GM04504 (cell line): ENCODE data around the gene MTSS2.

Experiments
- DNase-seq: peaks from one replicate; pipeline ENCODE4 v3.0.0-alpha.2; 2012; ENCODE audit warnings: low read depth

The MTSS2 gene

DNA sequence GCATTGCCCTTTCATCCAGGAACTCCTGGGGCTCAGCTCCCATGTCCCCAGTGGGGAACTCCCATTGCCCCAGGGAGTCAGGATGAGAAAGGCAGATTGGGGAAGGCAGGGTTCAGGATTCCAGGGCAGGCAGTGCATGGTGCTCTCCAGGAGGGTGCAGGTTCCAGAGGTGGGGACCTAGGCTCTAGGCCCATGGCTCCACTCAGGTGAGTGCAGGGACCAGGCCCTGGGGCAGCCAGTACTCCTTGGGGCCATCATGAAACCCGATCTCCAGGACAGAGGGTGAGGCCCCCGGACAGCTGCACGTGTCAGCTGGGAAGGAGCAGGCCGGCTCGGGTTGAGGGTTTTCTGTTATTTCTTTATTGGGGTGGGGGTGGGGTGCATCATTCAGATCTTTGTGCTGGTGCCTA is 1.3 kb upstream of the MTSS2 start:
- no peak for DNase-seq

DNA sequence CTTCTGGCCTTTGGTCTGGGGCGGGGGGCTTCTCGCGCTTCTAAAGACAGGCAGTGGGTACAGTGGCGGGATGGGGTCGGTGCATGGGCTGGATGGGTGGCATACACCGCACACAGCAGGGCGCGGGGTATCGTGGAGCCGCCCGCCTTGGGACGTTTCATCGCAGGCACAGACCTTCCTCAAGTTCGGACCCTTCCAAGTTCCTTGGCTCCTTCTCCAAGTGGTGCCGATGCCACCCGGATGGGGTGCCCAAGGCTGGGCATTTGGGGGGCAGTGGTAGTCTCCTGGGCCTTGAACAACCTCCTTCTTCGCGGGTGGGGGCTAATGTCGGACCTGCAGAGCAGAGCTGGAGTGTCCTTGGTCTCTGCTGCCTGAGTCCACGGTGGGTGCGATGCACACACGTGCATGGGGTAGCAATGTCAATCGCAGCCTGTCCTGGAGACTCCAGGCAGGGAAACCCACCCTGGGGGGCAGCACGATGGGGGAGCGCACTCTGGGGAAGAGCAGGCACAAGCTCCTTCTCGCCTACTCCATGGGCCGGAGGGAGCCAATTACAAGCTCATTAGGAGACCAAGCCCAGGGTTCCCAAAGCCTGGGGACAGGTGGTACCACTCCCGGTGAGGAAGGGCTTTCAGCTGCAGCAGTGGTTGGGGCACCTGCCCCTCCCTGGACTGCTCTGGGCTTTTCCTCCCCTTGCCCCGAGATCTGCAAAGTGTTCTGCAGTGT is 686 bp upstream of the MTSS2 start:
- DNase-seq = no peak

DNA sequence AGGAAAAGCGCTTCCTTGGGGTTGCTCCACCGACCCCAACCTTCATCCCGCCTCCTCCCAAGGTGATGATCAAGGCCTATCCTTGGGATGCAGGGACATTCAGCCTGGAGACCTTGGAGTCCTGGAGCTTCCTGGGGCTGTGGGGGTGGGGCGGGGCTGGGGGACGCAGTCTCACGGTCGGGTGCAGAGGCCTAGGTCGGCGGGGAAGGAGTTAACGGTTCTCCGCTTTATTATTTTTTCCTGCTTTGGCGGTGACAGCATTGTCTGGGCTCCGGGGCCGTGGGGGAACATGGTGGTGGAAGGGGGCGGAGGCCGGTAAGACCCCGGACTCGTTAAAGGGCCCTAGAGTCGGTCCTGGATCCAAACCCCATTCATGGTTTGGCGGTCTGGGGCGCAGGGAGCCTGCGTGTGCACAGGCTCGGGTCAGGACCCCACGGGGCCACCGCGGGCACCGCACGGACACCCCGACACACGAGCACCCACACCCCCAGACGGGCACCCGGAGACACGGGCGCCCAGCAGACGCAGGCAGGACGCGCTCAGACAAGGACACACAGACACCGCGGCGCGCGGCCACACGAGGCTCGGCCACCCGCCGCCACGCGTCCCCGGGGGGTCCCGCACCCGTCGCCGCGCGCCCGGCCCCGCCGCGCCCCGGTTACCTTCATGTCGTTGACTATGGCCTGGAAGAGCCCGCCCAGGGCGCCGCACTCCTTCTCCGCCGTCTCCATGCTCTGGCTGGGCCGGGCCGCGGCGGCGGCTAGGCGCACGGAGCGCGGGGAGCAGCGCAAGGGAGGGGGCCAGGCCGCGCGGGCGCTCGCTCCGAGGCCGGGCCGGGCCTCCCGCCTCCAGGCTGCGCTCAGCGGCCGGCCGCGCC is 554 bp downstream of the MTSS2 start:
- DNase-seq = no peak

DNA sequence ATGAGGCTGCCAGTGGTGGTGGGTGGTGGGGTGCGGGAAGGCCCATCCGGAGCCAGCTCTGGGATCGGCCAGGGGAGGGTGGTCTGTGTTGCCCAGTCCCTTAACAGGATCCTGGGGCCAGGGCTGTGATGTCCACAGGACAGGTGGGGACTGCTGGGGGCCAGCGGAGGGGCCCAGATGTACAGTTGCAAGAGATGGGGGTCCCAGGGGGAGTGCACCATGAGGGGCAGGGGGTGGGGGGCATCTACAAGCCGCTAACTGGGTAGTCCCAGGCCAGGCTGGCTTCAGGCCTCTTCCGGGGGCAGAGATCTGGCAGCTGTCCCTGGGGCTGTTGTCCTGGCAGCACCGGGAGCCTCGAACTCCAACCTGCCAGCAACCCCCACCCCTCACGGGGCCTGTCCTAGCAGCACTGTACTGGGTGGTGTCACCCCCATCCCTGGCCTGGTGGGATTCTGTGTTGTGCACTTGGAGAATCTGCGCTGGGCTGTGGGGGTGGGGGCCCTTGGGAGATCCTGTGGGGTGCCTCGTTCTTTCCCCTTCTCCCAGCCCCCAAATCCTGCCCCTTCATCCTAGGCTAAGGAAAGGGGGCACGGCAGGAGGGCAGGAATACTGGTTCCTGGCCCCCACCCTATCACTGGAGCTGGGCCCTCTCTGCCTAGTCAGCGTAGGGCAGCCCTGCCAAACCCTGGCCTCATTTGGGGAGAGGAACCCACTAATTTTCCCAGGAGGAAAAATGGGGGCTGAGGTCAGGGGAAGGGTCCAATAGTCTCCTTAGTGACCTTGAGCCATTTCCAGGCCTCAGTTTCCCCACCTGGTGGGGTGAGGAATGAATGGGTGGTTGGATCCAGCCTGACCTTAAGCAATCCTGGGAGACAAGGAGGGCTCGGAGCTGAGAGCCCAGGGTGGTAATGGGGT is 1.4 kb downstream of the MTSS2 start:
- DNase-seq = no peak

DNA sequence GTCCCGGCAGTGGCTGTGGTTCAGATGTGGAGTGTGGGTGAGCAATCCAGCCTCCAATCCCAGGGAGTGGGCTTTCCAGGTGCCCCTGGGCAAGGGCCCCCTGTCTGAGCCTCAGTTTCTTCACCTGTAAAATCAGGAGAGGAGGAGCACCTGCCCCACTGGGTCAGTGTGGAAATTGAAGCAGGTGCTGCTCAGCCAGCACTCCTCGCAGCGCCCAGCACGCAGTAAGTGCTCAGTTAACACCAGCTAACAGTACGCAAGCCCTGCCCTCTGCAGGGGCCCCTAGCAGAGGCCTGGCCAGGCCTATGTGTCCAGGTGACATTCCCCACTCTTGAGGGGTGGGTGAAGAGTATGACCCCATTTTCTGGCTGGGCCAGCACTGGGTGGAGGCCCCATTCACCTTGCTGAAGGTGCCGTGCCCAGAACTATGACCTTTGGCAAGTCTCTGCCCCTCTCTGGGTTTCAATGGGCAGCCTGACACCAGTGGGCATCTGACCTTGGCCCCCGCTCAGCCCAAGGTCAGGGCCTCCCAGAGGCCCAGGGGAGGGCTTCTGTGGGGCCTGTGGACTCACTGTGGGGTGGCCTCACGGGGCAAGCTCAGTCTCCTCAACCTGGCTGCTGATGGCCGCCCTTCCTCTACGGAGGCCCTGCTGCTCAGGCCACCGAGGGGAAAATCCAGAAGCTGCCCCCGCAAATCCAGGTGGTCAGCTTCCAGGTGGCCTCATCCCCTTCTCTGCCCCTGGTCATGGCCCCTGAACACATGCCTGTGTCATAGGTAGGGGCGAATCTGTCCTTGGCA is 2.5 kb downstream of the MTSS2 start:
- DNase-seq = no peak

DNA sequence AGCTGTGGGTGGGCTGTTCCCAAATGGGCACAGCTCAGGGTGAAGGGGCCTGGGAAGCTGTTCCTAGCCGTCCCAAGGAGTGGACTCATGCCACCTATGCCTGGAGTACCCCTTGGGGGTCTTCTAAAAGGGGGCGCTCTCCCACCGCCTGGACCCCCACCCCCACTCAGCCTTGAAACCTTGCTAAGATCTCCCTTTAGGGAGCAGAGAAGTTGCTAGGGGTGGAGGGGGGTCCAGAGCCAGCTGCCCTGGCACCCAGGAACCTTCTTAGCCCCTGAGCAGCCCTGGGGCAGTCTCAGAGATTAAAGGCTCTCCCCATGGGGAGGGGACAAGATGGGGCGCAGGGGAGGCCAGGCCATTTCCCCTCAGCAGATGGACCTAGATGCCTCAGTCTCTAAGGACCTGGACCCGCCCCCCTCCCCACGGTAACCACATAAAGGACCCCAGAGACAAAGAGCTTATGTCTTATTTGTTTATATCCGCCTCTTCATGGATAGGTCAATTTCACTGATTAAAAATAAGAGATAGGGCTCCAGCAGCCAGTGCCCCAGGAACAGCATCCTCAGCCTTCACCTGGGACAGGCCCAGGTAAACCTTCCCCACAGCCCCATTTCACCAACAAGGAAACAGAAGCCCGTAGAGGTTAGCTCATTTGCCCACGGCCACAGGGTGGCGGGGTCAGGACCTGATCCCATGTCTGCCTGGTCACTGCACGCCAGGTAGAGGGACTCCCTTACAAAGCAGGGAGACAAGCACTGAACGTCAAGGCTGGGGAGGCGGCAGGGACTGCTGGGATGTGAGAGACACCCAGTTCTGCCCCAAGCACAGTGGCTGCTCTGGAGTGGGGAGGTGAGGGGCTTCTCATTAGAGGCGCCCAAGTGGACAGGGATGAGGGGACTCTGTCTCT is 3.4 kb downstream of the MTSS2 start:
- no peak for DNase-seq

DNA sequence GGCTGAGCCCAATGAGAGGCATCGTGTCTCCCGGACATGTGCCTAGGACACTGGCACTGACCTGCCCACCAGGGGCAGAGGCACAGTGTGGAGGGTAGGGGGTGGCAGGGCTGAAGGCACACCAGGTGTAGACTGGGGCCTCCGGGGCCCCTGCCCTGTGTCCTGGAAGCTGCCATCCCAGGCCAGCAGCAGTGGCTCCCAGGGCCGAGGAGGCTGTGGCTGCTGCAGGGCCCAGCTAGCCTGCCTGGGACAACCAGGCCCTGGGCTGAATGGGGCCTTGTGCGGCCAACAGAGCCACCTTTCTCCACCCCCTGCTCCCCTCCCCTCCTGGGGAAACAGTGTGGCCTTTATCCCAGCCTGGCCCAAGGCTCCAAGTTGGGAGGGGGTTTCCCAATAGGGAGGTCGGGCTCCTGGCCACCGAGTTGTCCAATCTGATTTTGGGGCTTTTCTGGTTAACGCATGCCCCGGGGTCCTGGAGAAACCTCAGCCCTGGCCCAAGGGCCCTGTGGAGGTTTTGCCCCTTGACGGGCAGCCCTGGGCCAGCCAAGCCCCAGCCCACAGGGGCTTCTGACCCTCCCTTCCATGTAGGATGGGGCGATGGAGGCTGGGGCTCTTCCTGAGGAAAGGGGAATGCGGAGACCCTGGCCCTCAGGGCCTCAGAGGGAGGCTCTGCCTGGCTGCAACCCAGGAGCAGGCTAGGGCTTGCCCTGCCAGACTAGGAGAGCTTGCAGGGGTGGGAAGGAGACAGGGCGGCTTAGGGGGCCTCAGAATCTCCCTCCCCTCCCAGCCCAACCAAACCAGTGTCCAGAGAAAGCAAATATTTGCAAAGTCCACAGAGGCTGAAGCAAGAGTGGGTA is 4.2 kb downstream of the MTSS2 start:
- DNase-seq = no peak

DNA sequence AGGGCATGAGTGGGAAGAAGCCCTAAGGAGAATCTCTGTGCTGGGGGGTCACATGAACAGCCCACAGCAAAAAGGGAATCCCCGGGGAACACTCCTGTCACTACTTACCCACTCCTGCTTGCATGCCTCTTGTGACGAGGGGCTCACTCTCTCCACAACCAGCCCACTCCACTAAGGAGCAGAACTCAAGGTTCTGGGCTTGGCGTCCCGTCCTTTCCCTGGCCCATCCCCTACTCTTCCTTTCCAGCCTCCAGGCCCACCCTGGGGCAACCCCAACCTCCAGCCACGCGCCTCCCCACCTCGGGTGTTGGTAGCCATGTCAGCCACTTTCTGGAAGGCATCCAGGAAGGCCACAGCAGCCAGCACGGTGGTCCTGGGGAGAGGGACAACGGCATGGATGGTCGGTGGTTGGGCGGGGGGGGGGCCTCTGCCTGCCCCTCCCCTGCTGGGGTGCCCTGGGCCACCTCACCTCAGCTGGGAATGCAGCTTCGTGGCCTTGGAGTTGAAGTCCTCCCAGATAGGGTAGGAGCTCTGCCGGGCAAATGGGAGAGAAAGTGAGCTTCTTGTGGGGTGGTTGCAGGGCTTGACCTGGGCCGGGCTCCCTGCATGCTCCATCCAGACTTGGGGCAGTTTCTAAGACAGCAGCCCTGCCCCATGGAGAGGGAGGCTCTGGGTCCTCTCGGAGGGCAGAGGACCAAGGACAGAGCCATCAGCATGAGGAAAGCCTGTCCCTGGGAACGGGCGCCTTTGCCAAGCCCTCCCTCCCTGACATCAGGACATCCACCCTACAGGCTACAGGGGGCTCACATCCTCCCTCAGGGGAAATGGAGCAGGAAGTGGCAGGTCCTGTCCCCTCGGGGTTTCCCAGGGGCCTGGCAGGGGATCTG is 5.1 kb downstream of the MTSS2 start:
- DNase-seq = no peak

DNA sequence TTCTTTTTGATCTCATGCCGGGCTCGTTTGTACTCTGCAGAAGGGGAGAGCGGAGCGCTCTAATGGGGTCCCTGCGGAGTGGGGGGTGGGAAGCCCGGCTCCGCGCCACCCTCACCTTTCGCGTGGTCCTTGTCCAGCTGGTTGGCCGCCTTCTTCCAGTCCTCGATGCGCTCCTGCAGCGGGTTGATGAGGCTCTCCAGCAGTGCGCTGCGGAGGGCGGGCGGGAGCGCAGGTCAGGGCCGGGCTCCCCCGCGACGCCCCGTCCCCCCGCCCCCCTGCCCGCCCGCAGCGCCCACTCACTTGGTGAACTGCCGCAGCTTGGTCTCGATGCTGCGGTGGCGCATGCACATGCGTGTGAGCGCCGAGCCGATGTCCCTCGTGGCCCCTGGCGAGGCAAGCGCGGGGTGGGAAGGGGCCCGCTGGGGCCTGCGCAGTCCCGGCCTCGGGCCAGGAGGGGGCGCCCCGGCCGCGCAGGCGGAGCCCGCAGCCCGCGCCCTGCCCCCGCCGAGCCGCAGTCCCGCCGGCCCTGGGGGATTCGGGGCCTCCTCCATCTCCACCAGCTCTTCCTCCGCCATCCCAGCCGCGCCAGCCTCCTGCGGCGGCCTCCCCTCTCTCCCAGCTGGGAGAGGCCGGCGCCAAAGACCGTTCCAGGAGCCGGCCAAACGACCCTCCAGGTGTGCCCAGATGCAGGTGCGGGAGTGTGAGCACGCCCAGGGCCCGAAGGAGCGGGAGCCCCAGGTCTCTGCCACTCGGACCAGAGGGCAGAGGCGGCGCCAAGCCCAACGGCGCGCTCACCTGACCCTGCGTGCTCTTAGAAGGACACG is 6.0 kb downstream of the MTSS2 start:
- DNase-seq = no peak

DNA sequence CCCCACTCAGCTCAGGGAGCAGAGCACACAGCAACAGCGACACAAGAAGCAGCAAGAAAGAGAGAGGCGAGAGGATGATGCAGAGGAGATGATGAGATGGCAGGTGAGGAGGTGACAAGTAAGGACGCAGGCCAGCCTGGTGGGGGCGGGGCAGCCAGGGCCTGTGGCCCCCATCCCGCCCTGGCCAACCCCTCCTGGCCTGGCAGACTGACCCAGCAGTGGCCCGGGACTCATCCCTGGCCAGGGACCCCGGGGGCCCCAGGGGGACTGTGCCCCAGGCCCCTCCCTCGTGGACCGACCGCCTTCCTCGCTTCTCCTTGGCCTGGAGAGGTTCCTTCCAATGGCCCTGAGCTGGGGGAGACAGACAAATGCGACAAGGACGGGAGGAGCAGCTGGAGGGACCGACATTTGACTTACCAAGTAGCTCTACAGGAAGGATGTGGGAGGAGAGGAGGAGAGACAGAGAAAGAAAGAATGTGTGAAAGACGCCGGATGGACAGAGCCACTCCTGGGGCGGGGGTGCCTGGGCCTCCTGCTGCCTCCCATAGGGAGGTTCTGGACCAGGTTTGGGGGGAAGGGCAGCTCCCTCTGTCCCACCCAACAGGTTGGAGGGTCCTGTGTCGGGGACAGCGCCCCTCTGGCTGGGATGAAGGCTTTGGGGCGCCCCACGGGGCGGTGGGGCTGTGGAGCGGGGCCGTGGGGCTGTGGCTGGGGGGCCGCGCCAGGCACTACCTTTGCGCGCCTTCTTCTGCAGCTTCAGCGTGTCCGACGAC is 6.8 kb downstream of the MTSS2 start:
- DNase-seq = no peak

DNA sequence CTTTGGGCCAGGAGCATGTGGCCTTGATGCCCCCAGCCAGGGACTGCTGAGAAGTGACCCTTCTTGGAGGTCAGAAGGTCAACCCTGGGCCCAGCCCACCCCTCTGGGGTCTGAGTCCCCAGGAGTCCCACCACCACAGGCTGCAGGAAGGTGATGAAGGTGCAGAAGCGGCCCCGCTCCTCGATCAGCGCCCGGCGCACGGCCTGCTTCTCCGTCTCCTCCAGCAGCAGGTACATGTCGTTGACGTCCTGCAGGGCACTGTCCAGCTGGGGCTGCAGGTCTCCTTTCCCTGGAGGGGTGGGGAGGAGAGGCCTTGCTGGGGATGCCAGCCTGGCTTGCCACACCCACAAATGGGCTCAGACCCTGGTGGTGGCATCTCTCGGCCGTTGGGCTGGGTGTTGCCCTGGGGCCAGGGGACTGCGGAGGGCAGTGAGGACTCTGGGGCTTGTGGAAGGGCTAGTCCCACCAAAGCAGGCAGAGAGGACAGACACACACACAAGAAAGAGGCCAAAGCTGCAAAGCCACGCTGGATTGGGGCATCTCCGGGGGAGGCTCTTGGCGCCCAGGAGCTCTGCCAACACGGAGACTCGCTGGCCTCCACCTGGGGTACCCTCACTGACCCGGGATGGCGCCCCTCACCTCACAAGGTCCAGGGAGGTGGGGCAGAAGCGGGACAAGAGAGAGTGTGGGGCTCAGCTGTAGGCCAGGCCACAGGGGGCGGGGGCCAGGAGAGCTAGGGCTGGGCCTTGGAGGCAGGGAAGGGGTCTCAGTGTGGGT is 7.5 kb downstream of the MTSS2 start:
- DNase-seq = no peak

DNA sequence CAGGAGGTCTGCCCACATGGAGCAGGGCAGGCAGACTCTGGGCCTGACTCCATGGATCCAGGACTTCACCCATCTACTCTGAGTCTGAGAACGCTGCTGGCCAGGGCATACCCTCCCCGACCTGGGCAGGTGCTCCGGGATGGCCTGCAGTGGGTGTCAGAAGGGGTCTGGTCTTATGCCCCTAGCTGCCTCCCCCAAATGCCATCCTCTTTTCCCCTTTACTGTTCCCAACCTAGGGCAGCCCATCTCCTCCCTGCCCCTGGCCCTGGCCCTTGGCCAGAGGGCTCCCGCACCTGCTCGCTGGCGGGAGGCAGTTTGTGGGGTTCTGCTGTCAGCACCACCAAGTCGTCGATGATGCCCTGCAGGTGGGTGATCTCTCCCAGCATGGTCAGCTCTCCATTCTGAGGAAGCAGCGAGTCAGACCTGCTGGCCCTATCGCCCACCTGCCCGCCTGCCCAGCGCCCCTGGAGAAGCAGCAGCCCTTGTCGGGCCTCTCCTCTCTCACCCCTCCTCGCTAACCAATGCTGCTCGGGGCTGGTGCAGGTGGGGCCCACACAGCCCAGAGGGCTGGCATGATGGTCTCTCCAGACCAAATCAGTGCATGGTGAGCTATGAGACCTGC is 8.2 kb downstream of the MTSS2 start:
- no peak for DNase-seq

DNA sequence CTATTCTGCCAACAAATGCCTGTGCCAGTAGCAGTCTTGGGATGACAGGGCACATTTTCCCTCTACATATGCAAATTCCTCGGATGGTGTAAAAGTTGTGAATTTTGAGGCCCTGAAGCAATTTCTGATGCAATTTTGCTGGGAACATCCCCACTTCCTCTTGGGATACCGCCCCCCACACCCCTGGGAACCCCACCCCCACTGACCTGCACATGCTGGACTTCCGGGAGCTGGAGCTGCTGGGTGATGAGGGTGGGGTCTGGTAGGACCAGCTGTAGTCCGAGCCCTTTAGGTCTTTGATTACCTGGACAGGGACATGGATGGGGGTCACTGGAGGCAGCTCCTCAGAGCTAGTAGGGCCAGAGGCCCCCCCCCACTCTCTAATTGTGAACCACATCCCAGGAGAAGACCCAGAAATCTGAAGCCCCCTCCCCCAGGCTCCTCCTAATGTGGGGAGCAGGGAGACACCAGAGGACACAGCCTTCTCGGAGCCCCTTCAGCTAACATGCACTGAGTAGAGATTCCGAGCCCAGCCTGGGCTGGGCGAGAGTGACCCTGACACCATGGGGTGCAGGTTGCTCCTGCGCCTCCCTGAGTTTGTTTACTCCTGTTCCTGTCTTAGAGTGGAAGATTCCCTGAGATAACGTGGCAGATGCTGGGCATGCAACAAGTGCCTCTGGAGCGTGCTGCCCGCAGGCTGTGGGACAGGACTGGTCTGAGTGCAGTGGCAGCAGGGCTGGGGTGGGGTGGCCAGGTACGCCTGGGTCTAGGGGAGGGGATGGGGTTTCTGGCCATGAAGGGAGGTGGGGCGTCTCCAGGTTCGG is 9.0 kb downstream of the MTSS2 start:
- DNase-seq = no peak

DNA sequence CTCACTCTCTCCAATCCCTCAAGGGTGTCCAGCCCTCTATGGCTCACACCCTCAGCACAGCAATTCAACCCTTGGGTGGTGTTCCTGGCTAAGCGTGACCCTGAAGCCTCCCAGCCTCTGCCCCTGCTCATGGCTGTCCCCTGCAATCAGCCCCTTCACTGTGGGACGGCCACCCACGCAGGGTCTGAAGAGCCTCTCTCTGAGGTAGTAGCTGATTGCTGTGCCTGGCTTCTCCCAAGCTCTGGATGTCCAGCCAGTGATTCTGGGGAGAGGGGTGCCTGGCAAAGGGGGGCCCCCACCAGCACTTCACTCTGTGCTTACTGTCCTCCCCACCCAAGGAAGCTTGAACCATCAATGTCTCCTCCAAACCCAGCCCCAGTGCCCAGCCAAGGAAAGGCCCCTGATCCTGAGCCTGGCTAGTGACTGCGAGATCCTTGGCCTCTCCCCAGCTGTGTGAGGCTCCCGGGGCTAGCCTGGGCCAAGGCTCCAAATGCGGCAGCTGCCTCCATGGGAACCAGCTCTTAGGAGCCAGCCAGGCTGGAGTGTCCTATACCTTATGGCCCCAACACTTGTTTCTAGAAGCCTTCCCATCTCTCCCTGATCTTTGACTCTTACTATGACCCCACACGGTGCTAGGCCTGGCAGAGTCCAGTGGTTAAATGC is 9.9 kb downstream of the MTSS2 start:
- DNase-seq = no peak
